HEK293 (cell line): ENCODE measurements around the gene RHOT2.

Experiments used
- BCL11A ChIP-seq: fragments of 450-650 bp; formaldehyde crosslinking; IDR thresholded peaks from 2 replicates; pipeline ENCODE4 v1.5.1; 2016; ENCODE audit warnings: low read depth, missing biosample characterization, missing genetic modification characterization
- BCL11B ChIP-seq: fragments of 450-650 bp; formaldehyde crosslinking; IDR thresholded peaks from 2 replicates; pipeline ENCODE4 v1.5.1; 2016; ENCODE audit warnings: low read depth, missing biosample characterization, missing genetic modification characterization
- GFI1B ChIP-seq: fragments of 450-650 bp; formaldehyde crosslinking; IDR thresholded peaks from 2 replicates; pipeline ENCODE4 v1.5.1; 2016; ENCODE audit warnings: missing biosample characterization, missing genetic modification characterization
- GLIS1 ChIP-seq: fragments of 450-650 bp; formaldehyde crosslinking; IDR thresholded peaks from 2 replicates; pipeline ENCODE4 v1.5.1; 2016; ENCODE audit warnings: missing biosample characterization, missing genetic modification characterization
- HOXA7 ChIP-seq: sonication (generic); formaldehyde crosslinking; IDR thresholded peaks from 2 replicates; pipeline ENCODE4 v1.8.1; 2022; ENCODE audit warnings: missing genetic modification reagents, borderline replicate concordance
- KLF17 ChIP-seq: fragments of 450-650 bp; formaldehyde crosslinking; IDR thresholded peaks from 2 replicates; pipeline ENCODE4 v1.5.1; 2016; ENCODE audit warnings: missing biosample characterization, missing genetic modification characterization
- PRDM10 ChIP-seq: fragments of 450-650 bp; formaldehyde crosslinking; IDR thresholded peaks from 2 replicates; pipeline ENCODE4 v1.5.1; 2016; ENCODE audit warnings: missing biosample characterization, missing genetic modification characterization
- TSHZ1 ChIP-seq: fragments of 450-650 bp; formaldehyde crosslinking; IDR thresholded peaks from 2 replicates; pipeline ENCODE4 v1.5.1; 2016; ENCODE audit warnings: missing biosample characterization, missing genetic modification characterization, borderline replicate concordance
- ZFP69B ChIP-seq: fragments of 450-650 bp; formaldehyde crosslinking; IDR thresholded peaks from 2 replicates; pipeline ENCODE4 v1.5.1; 2016; ENCODE audit warnings: missing biosample characterization, missing genetic modification characterization
- ZNF132 ChIP-seq: fragments of 450-650 bp; formaldehyde crosslinking; IDR thresholded peaks from 2 replicates; pipeline ENCODE4 v1.5.1; 2017; ENCODE audit warnings: missing biosample characterization, missing genetic modification characterization, borderline replicate concordance
- ZNF157 ChIP-seq: fragments of 450-650 bp; formaldehyde crosslinking; IDR thresholded peaks from 2 replicates; pipeline ENCODE4 v1.5.1; 2016; ENCODE audit warnings: missing biosample characterization, missing genetic modification characterization
- ZNF2 ChIP-seq: fragments of 450-650 bp; formaldehyde crosslinking; IDR thresholded peaks from 2 replicates; pipeline ENCODE4 v1.5.1; 2016; ENCODE audit warnings: missing biosample characterization, missing genetic modification characterization
- ZNF202 ChIP-seq: fragments of 450-650 bp; formaldehyde crosslinking; IDR thresholded peaks from 2 replicates; pipeline ENCODE4 v1.5.1; 2016; ENCODE audit warnings: missing biosample characterization, missing genetic modification characterization, borderline replicate concordance
- ZNF24 ChIP-seq: fragments of 450-650 bp; formaldehyde crosslinking; IDR thresholded peaks from 2 replicates; pipeline ENCODE4 v1.5.1; 2016; ENCODE audit warnings: missing biosample characterization, missing genetic modification characterization
- ZNF341 ChIP-seq: fragments of 450-650 bp; formaldehyde crosslinking; IDR thresholded peaks from 2 replicates; pipeline ENCODE4; 2016; ENCODE audit warnings: low read depth, missing biosample characterization, missing genetic modification characterization
- ZNF391 ChIP-seq: fragments of 450-650 bp; formaldehyde crosslinking; IDR thresholded peaks from 2 replicates; pipeline ENCODE4 v1.5.1; 2016; ENCODE audit warnings: low read depth, missing biosample characterization, missing genetic modification characterization, borderline replicate concordance
- ZNF394 ChIP-seq: fragments of 450-650 bp; formaldehyde crosslinking; IDR thresholded peaks from 2 replicates; pipeline ENCODE4 v1.5.1; 2016; ENCODE audit warnings: missing biosample characterization, missing genetic modification characterization, mild to moderate bottlenecking, moderate library complexity, borderline replicate concordance
- ZNF416 ChIP-seq: fragments of 450-650 bp; formaldehyde crosslinking; IDR thresholded peaks from 2 replicates; pipeline ENCODE4 v1.5.1; 2016; ENCODE audit warnings: missing biosample characterization, missing genetic modification characterization
- ZNF449 ChIP-seq: fragments of 450-650 bp; formaldehyde crosslinking; IDR thresholded peaks from 2 replicates; pipeline ENCODE4 v1.5.1; 2017; ENCODE audit warnings: missing biosample characterization, mild to moderate bottlenecking, missing genetic modification characterization, moderate library complexity
- ZNF518A ChIP-seq: fragments of 450-650 bp; formaldehyde crosslinking; conservative IDR thresholded peaks from 2 replicates; pipeline ENCODE4 v1.5.1; 2016; ENCODE audit warnings: low read depth, missing biosample characterization, missing genetic modification characterization
- ZNF560 ChIP-seq: fragments of 450-650 bp; formaldehyde crosslinking; IDR thresholded peaks from 2 replicates; pipeline ENCODE4 v1.5.1; 2017; ENCODE audit warnings: missing biosample characterization, missing genetic modification characterization, borderline replicate concordance
- ZNF623 ChIP-seq: fragments of 450-650 bp; formaldehyde crosslinking; IDR thresholded peaks from 2 replicates; pipeline ENCODE4 v1.5.1; 2016; ENCODE audit warnings: missing biosample characterization, missing genetic modification characterization
- ZNF670 ChIP-seq: fragments of 450-650 bp; formaldehyde crosslinking; IDR thresholded peaks from 2 replicates; pipeline ENCODE4 v1.5.1; 2016; ENCODE audit warnings: missing biosample characterization, missing genetic modification characterization, low read depth
- ZSCAN30 ChIP-seq: fragments of 450-650 bp; IDR thresholded peaks from 2 replicates; pipeline ENCODE4 v1.5.1; 2018; ENCODE audit warnings: missing biosample characterization, mild to moderate bottlenecking, missing genetic modification characterization, moderate library complexity

Gene RHOT2

GRCh38 chr16:645852-646678 lies 21.9 kb upstream of the RHOT2 start (continued):
- no peak for TF ChIP-seq ZNF394
- TF ChIP-seq GFI1B: no peak
- peak; percentile 48; the same call in 1 of the 2 replicates for TF ChIP-seq ZFP69B (tag by site-specific recombination)
- no peak for TF ChIP-seq ZSCAN30
- no peak for TF ChIP-seq HOXA7 (CRISPR knock-in tag)
- TF ChIP-seq ZNF2 (tag by site-specific recombination): no peak
- TF ChIP-seq TSHZ1: no peak
- no peak for TF ChIP-seq ZNF132 (tag by site-specific recombination)
- no peak for TF ChIP-seq ZNF670 (tag by site-specific recombination)
- TF ChIP-seq ZNF157 (tag by site-specific recombination): no peak
- TF ChIP-seq BCL11A: no peak
- TF ChIP-seq ZNF341 (tag by site-specific recombination): no peak
- no peak for TF ChIP-seq ZNF518A
- no peak for TF ChIP-seq ZNF623 (tag by site-specific recombination)
- no peak for TF ChIP-seq ZNF416 (tag by site-specific recombination)
- TF ChIP-seq PRDM10 (tag by site-specific recombination): no peak
- no peak for TF ChIP-seq BCL11B
- no peak for TF ChIP-seq ZNF24 (tag by site-specific recombination)
- TF ChIP-seq GLIS1 (tag by site-specific recombination): peak; percentile 46; the same call in 1 of the 2 replicates
- no peak for TF ChIP-seq ZNF560
- peak; percentile 49; the same call in 1 of the 2 replicates for TF ChIP-seq KLF17 (tag by site-specific recombination)
- TF ChIP-seq ZNF202: no peak
- TF ChIP-seq ZNF391 (tag by site-specific recombination): no peak
- TF ChIP-seq ZNF449: no peak
